IMR-90 (cell line): ENCODE results near the gene ASB9. TPM values are rescaled to one million over a fixed set of nuclear protein-coding genes. Genes with fewer than 3 reads are reported as not detected.

ENCODE experiments used
- ATAC-seq: fragments of 200-7000 bp; cut with Tn5 transposase; 2 replicates; pipeline ENCODE4 v1.9.1; 2020; ENCODE audit warnings: low read depth, mild to moderate bottlenecking, moderate library complexity
- BruUV-seq: library from RNA; stranded (reverse); fragments of 400-500 nt; replicated peaks from 2 replicates; lab custom pipeline; 2021; lab: Mats Ljungman, UMichigan
- CTCF ChIA-PET: fragments of 300-600 bp; formaldehyde crosslinking; extraction: SDS; loops from one replicate; lab custom pipeline; 2021; ENCODE audit warnings: antibody characterized with exemption; lab: Yijun Ruan, JAX
- POLR2A ChIA-PET: fragments of 300-600 bp; sonication (Branson Sonifier 250); formaldehyde crosslinking; loops from one replicate; lab custom pipeline; 2022; ENCODE audit warnings: antibody characterized with exemption; ENCODE audit not compliant: unreplicated experiment; lab: Charles Lee
- DNase-seq: peaks from one replicate; pipeline ENCODE4 v3.0.0; 2013
- H2AFZ ChIP-seq: replicated peaks from 2 replicates; pipeline ENCODE3; 2013; ENCODE audit warnings: low read length, mild to moderate bottlenecking; ENCODE audit not compliant: poor library complexity
- H2AK5ac ChIP-seq: 2 replicates; pipeline ENCODE4 v1.6.1; 2013; ENCODE audit warnings: low read depth, low read length, inconsistent platforms
- H2AK9ac ChIP-seq: replicated peaks from 2 replicates; pipeline ENCODE3; 2013; ENCODE audit warnings: mild to moderate bottlenecking, low read depth, low read length, moderate library complexity; ENCODE audit not compliant: poor library complexity
- H2BK120ac ChIP-seq: 2 replicates; pipeline ENCODE4 v1.6.1; 2013; ENCODE audit warnings: low read depth, low read length, inconsistent platforms
- H2BK15ac ChIP-seq: 3 replicates; pipeline ENCODE4 v1.6.1; 2013; ENCODE audit warnings: low read depth, low read length, inconsistent platforms
- H2BK20ac ChIP-seq: 2 replicates; pipeline ENCODE4 v1.6.1; 2013; ENCODE audit warnings: low read depth, mild to moderate bottlenecking, inconsistent platforms, low read length, moderate library complexity
- H2BK5ac ChIP-seq: 2 replicates; pipeline ENCODE4 v1.6.1; 2013; ENCODE audit warnings: mild to moderate bottlenecking, low read depth, low read length, inconsistent platforms; ENCODE audit not compliant: poor library complexity, severe bottlenecking
- H3K14ac ChIP-seq: replicated peaks from 2 replicates; pipeline ENCODE4 v1.6.1; 2013; ENCODE audit warnings: low read depth, low read length, inconsistent platforms
- H3K18ac ChIP-seq: 2 replicates; pipeline ENCODE4 v1.6.1; 2013; ENCODE audit warnings: low read depth, low read length, control low read depth
- H3K23ac ChIP-seq: 2 replicates; pipeline ENCODE4 v1.6.1; 2013; ENCODE audit warnings: low read depth, low read length, inconsistent platforms
- H3K27ac ChIP-seq: 2 replicates; pipeline ENCODE4 v1.5.1; 2013; ENCODE audit warnings: mild to moderate bottlenecking, control low read depth, low read length; ENCODE audit not compliant: insufficient read depth
- H3K27me3 ChIP-seq: 2 replicates; pipeline ENCODE4 v1.6.1; 2013; ENCODE audit warnings: low read length; ENCODE audit not compliant: control insufficient read depth, insufficient read depth
- H3K36me3 ChIP-seq: 2 replicates; pipeline ENCODE4 v1.6.1; 2013; ENCODE audit warnings: low read length, mixed read lengths; ENCODE audit not compliant: control insufficient read depth, insufficient read depth
- H3K4ac ChIP-seq: 2 replicates; pipeline ENCODE4 v1.6.1; 2013; ENCODE audit warnings: low read depth, low read length, inconsistent platforms
- H3K4me1 ChIP-seq: 2 replicates; pipeline ENCODE4 v1.6.1; 2013; ENCODE audit warnings: low read length, mixed read lengths; ENCODE audit not compliant: control insufficient read depth, insufficient read depth
- H3K4me2 ChIP-seq: 2 replicates; pipeline ENCODE4 v1.6.1; 2013; ENCODE audit warnings: low read depth, mild to moderate bottlenecking, control low read depth, low read length, moderate library complexity
- H3K4me3 ChIP-seq: 2 replicates; pipeline ENCODE4 v1.5.1; 2013; ENCODE audit warnings: low read depth, mild to moderate bottlenecking, control low read depth, low read length, moderate library complexity; ENCODE audit not compliant: insufficient read depth
- H3K56ac ChIP-seq: 2 replicates; pipeline ENCODE4 v1.6.1; 2013; ENCODE audit warnings: low read length, inconsistent platforms; ENCODE audit not compliant: insufficient read depth; ENCODE audit errors: extremely low read depth
- H3K79me1 ChIP-seq, 2 experiments: 2 replicates each; pipeline ENCODE4 v1.6.1; 2013; ENCODE audit warnings: low read length in 2 of 2, inconsistent platforms in 1 of 2, low read depth in 1 of 2
- H3K9ac ChIP-seq: 2 replicates; pipeline ENCODE4 v1.6.1; 2013; ENCODE audit warnings: low read depth, low read length, control low read depth
- H3K9me1 ChIP-seq: 2 replicates; pipeline ENCODE4 v1.6.1; 2013; ENCODE audit warnings: low read length, inconsistent platforms; ENCODE audit not compliant: insufficient read depth
- H3K9me3 ChIP-seq: 2 replicates; pipeline ENCODE4 v1.6.1; 2013; ENCODE audit warnings: low read length; ENCODE audit not compliant: control insufficient read depth, insufficient read depth
- H4K20me1 ChIP-seq: 2 replicates; pipeline ENCODE4 v1.6.1; 2013; ENCODE audit warnings: low read length, inconsistent platforms; ENCODE audit not compliant: insufficient read depth
- H4K5ac ChIP-seq: 2 replicates; pipeline ENCODE4 v1.6.1; 2013; ENCODE audit warnings: mild to moderate bottlenecking, low read depth, low read length, control low read depth
- H4K8ac ChIP-seq, 2 experiments: 2 replicates each; pipeline ENCODE4 v1.6.1; 2013; ENCODE audit warnings: low read depth in 2 of 2, low read length in 2 of 2, control low read depth in 1 of 2, inconsistent platforms in 1 of 2
- H4K91ac ChIP-seq: 2 replicates; pipeline ENCODE4 v1.6.1; 2013; ENCODE audit warnings: low read depth, low read length, inconsistent platforms; ENCODE audit not compliant: insufficient read depth
- BHLHE40 ChIP-seq: fragments of 150-350 bp; IDR thresholded peaks from 2 replicates; pipeline ENCODE4 v1.6.1; 2016; ENCODE audit warnings: mild to moderate bottlenecking, low read depth, low read length
- CTCF ChIP-seq: conservative IDR thresholded peaks from 2 replicates; pipeline ENCODE4 v1.5.1; 2012; ENCODE audit warnings: mild to moderate bottlenecking, low read depth, low read length, improper control_type of control experiment
- FOS ChIP-seq: fragments of 150-350 bp; IDR thresholded peaks from 2 replicates; pipeline ENCODE4 v1.6.1; 2016; ENCODE audit warnings: low read depth, low read length
- MAFK ChIP-seq: IDR thresholded peaks from 2 replicates; pipeline ENCODE4 v1.6.1; 2012; ENCODE audit warnings: low read depth, low read length, improper control_type of control experiment
- MAZ ChIP-seq: IDR thresholded peaks from 2 replicates; pipeline ENCODE4 v1.6.1; 2012; ENCODE audit warnings: low read depth, mild to moderate bottlenecking, low read length, improper control_type of control experiment, moderate library complexity, borderline replicate concordance
- MXI1 ChIP-seq: IDR thresholded peaks from 2 replicates; pipeline ENCODE4 v1.6.1; 2012; ENCODE audit warnings: low read depth, mild to moderate bottlenecking, low read length, moderate library complexity, borderline replicate concordance
- NFE2L2 ChIP-seq: fragments of 150-350 bp; IDR thresholded peaks from 2 replicates; pipeline ENCODE4 v1.6.1; 2016; ENCODE audit warnings: low read depth, mild to moderate bottlenecking, low read length
- POLR2A ChIP-seq: IDR thresholded peaks from 2 replicates; pipeline ENCODE4 v1.6.1; 2012; ENCODE audit warnings: mild to moderate bottlenecking, low read depth, low read length
- RAD21 ChIP-seq: IDR thresholded peaks from 2 replicates; pipeline ENCODE4 v1.6.1; 2012; ENCODE audit warnings: low read length, improper control_type of control experiment
- RCOR1 ChIP-seq: IDR thresholded peaks from 2 replicates; pipeline ENCODE4 v1.6.1; 2012; ENCODE audit warnings: mild to moderate bottlenecking, low read length, improper control_type of control experiment; ENCODE audit not compliant: insufficient replicate concordance
- RFX5 ChIP-seq: IDR thresholded peaks from 2 replicates; pipeline ENCODE4 v1.8.0; 2012; ENCODE audit warnings: low read depth, mild to moderate bottlenecking, low read length, moderate library complexity
- SMC3 ChIP-seq: fragments of 150-350 bp; IDR thresholded peaks from 2 replicates; pipeline ENCODE4 v1.6.1; 2016; ENCODE audit warnings: low read depth, mild to moderate bottlenecking, antibody characterized with exemption, low read length, moderate library complexity
- USF2 ChIP-seq: fragments of 150-350 bp; IDR thresholded peaks from 2 replicates; pipeline ENCODE4 v1.6.1; 2017; ENCODE audit warnings: mild to moderate bottlenecking, antibody characterized with exemption, low read length, low read depth
- WGBS, 2 experiments: methylation state at CpG; one replicate each; pipeline versions ENCODE4 v1.1.5 to v1.1.7; 2013; ENCODE audit warnings: missing lambda C conversion rate in 2 of 2; ENCODE audit not compliant: insufficient read length in 1 of 2; ENCODE audit errors: extremely low coverage in 2 of 2; 5-methylcytosine and 5-hydroxymethylcytosine counted together
- dilution Hi-C: fragments of 300-500 bp; cut with HindIII; formaldehyde crosslinking; loops from one replicate; pipeline ENCODE4 v1.14.3; 2018; ENCODE audit warnings: low sequenced_read_pairs; ENCODE audit not compliant: unreplicated experiment
- in situ Hi-C: fragments of 300-500 bp; cut with MboI; formaldehyde crosslinking; loops from 3 replicates; pipeline ENCODE4 v1.14.3; 2019; ENCODE audit warnings: low sequenced_read_pairs, inconsistent platforms, mixed read lengths
- intact Hi-C: fragments of 100-400 bp; cut with micrococcal nuclease; formaldehyde crosslinking; loops from 2 replicates; pipeline ENCODE4 v1.10.0; 2022
- polyA plus RNA-seq, 3 experiments: library from polyadenylated mRNA; depleted of rRNA; stranded (reverse); fragments of >200 nt; gene quantifications; 2 replicates each; pipeline ENCODE4 v1.2.3, GENCODE V29; 2012; ENCODE audit warnings: low replicate concordance in 1 of 3
- total RNA-seq: library from RNA; depleted of rRNA; stranded (reverse); fragments of >200 nt; gene quantifications from 2 replicates; pipeline ENCODE4 v1.2.3, GENCODE V29; 2012
- TF ChIP-seq, protein P1 (sequence below): fragments of 150-350 bp; IDR thresholded peaks from 2 replicates; pipeline ENCODE4 v1.6.1; 2016; ENCODE audit warnings: low read depth, mild to moderate bottlenecking, low read length, moderate library complexity, borderline replicate concordance

The ASB9 gene
- total and polyA plus RNA-seq, 2 of the 4 experiments (the other 2 are of a cell fraction), result 0.15 to 0.36 TPM

- no peak within 1 kb of the TSS for H3K4me3 ChIP-seq
- no TSS peak for BruUV-seq
- ChIA-PET POLR2A (no interaction called here), CTCF (interaction anchor here (0.6 kb wide), 1 partner anchor 1517 kb away, joined by 3 read pairs; no protein-coding TSS in a partner anchor)
- H3K27ac ChIP-seq, result no peak within 1 kb of the TSS
- no peak within 1 kb of the TSS for H3K56ac ChIP-seq
- no peak within 1 kb of the TSS for H3K4ac ChIP-seq
- no peak within 1 kb of the TSS for H2BK5ac ChIP-seq
- no peak within 1 kb of the TSS for H2AK5ac ChIP-seq
- no peak within 1 kb of the TSS for H2BK120ac ChIP-seq
- H4K20me1 ChIP-seq, result no peaks in the 10 kb centered on the region
- H3K14ac ChIP-seq, result no peak within 1 kb of the TSS
- H3K9me3 ChIP-seq, result no peaks in the 10 kb centered on the region
- no peak within 1 kb of the TSS for H2BK20ac ChIP-seq
- H2BK15ac ChIP-seq, result no peak within 1 kb of the TSS
- H3K36me3 ChIP-seq, result no peaks in the 10 kb centered on the region
- in situ Hi-C loops, result no loop called here
- intact Hi-C loops, result no loop called here
- H4K5ac ChIP-seq, result no peak within 1 kb of the TSS
- no peak for ATAC-seq
- no peak within 1 kb of the TSS for H3K9ac ChIP-seq
- no peak within 1 kb of the TSS for H2AFZ ChIP-seq
- DNase-seq, result no peak
- peaks cover 1% of the 10 kb centered on the region; the same call in 1 of the 2 replicates for H3K27me3 ChIP-seq
- H2AK9ac ChIP-seq, result no peak within 1 kb of the TSS
- dilution Hi-C loops, result no loop called here
- WGBS, 2 experiments, result no CpG with 5 or more reads among the region's 3 CpGs
- H3K4me2 ChIP-seq, result no peak within 1 kb of the TSS
- no peaks in the 10 kb centered on the region for H3K79me1 ChIP-seq
- no peak within 1 kb of the TSS for H3K23ac ChIP-seq
- no peak within 1 kb of the TSS for H4K91ac ChIP-seq
- H3K4me1 ChIP-seq, result no peaks in the 10 kb centered on the region
- no peak within 1 kb of the TSS for H4K8ac ChIP-seq
- no peaks in the 10 kb centered on the region for H3K9me1 ChIP-seq
- H3K18ac ChIP-seq, result no peak within 1 kb of the TSS
- TF ChIP-seq MAZ, result no peak
- TF ChIP-seq, protein P1, sequence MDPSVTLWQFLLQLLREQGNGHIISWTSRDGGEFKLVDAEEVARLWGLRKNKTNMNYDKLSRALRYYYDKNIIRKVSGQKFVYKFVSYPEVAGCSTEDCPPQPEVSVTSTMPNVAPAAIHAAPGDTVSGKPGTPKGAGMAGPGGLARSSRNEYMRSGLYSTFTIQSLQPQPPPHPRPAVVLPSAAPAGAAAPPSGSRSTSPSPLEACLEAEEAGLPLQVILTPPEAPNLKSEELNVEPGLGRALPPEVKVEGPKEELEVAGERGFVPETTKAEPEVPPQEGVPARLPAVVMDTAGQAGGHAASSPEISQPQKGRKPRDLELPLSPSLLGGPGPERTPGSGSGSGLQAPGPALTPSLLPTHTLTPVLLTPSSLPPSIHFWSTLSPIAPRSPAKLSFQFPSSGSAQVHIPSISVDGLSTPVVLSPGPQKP, result no peak
- no peak for TF ChIP-seq POLR2A
- no peak for TF ChIP-seq FOS
- TF ChIP-seq BHLHE40, result no peak
- no peak for TF ChIP-seq RAD21
- no peak for TF ChIP-seq SMC3
- TF ChIP-seq USF2, result no peak
- TF ChIP-seq MXI1, result no peak
- no peak for TF ChIP-seq MAFK
- TF ChIP-seq CTCF, result no peak
- no peak for TF ChIP-seq NFE2L2
- TF ChIP-seq RCOR1, result no peak
- no peak for TF ChIP-seq RFX5
Observed at GRCh38 chrX:15315509-15315908, 45.6 kb upstream of the ASB9 start, which contains the start of gene ASB11. ASB11 (minus strand) TSS chrX:15315640; CDS start chrX:15315605, 35 bp downstream.
